Measurements from ENCODE around the gene ACAD11.

ACAD11 gene

DNA sequence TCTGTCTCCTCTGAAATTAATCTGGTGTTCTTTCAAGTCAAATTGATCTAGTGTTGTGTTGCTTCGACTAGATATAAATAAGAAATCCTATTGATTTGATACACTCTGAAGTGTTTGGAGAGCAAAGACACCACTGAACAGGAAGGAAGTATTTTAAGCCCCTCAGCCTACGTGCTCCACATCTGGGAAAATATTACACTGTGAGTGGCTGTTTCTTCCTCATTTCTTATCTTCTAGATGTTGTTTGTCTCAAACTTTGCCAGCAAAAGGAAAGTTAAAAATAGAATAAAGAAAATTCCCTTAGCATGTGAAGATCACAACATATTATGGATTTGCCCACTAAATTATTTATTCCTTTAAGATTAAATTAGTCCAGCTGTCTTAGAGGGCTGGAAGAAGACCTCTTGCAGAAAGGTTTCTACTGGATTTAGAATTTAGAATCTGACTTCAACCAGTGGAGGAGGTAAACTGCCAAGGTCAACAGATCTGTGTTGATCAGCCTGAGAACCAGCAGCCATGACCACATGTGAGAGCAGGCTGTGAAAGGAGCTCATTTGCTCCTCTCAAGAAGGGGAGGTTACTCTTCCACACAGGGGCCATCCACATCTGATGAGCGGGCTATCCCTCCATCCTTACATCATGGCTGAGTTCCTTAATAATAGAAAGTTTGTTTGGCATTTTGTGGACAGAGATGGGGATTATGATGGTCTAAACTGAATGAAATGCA is 108.9 kb downstream of the ACAD11 start:
- no peak for ATAC-seq

DNA sequence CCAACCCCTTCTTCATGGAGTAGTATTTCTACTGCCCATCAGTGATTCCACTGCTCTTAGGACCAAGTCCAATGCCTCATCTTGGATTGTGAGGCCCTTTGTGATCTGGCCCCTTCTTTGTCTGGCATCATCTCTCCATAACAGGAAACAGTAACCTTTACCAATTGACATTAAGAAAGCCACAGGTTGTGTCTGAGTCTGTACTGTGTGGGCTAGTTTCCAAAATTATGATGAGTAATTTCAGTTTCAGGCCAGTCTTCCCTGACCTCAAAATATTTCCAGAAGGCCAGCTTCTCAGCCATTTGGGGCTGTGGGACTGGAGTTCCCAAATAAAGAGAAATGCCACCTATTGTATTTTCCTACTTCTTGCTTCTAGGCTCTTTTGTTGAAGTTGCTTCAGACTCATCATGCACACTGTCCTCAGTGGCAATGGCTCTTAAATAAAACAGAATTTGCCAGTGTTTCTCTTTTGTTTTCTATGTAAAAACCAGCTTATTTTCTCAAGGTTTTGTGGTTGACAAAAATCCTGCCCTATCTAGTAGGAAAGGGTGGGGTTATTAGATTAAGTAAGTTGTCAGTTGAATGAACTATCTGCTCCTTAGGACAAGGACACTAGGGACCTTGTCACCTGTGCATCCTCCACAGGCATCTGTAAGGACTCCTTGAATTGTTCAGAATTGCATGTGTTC is 109.6 kb downstream of the ACAD11 start:
- peak; percentile 62 to 78 for ATAC-seq

DNA sequence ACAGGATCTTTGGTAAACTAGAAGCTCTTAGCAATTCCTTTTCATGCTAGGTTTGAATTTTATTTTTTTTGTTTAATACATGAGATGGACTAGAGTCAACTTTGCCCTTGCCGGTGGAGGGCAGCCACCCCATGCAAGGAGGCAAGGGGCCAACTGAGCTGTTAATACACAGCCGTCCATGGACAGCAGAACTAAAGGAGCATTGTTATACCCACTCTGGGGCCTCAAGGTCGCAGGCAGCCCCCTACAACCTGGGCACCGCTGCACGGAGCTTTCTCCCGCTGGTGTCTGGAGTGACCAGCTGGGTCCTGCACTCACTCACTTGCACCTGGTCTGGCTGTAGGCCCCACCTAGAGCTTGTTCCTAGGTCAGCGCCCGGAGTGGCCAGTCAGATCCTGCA is 110.4 kb downstream of the ACAD11 start:
- no peak for ATAC-seq

- no peak for ATAC-seq
These were observed 114.1 kb downstream of the ACAD11 start for GRCh38 chr3:132545471-132545870.

DNA sequence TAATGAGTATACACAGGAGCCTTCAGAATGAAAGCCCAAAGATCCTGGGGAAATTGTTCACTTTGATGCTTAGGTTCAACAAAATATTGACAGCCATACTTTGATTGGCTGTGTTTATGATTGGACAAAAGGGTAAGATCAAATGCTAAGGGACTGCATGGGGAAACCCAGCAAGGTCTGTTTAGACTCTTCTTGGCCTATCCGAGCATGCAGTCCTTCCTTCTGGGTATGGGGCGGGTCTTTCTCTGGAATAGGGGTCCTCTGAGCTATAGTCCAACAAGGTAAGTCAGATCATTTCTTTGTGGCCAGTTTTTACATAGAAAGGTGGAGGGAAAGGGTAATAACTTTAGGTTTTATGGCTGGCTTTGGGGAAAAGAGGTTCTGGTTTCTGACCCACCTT is 115.5 kb downstream of the ACAD11 start:
- no peak for ATAC-seq

DNA sequence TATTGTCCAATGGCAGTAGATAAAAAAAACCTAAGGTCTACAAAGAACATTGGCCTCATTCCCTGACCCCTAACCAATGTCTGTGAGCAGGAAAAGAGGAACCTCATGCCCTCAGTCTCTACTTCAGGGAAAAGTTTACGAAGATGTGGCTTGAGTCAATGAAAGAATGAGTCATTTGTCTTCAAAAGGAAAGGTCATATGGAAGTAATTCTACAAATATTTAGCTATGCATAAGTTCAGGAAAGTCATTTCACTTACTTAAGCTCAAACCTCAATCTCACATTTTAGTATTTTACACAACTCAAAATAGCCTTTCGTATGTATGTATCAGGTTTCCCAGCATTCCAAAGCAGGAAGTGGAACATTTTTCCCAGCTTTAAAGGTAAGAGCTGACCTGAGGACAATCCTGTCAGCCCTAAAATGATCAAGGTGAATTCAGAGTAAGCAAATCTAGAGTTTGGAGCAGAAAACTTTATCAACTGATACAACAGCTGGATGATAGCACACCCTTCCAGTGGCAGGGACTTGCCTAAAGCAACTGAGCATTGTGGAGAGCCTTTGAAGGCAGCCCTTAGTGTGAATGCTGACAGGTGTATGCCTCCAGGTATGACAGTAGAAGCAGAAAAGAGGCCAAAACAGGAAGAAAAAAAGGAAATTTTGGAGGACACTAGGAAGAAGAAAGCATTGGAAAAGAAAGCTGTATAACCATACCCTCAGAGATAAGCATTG is 116.4 kb downstream of the ACAD11 start:
- peak; percentile 31 to 44 for ATAC-seq

DNA sequence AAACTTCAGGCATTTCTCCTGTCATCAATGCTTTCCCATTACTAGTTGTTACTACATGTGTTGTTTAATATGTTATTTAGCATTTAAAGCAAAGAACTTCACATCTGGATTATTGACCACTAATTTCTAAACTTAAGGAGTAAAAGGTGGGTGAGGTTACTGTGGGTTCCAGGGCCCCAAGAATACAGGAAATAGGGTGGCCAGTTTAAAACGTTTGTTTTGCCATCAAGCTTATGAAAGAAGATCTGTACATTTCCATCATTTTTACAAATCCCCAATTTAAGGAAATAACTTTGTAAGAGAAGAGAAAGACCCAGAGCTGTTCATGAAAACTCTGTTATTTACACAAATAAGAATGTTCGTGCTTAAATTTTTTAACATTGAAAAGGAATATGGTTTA is 117.0 kb downstream of the ACAD11 start:
- ATAC-seq = no peak

GRCh38 chr3:132539681-132540080 is 119.9 kb downstream of the ACAD11 start:
- no peak for ATAC-seq

GRCh38 chr3:132538072-132538471 is 121.5 kb downstream of the ACAD11 start:
- ATAC-seq = no peak

GRCh38 chr3:132537297-132537696 is 122.3 kb downstream of the ACAD11 start:
- no peak for ATAC-seq

DNA sequence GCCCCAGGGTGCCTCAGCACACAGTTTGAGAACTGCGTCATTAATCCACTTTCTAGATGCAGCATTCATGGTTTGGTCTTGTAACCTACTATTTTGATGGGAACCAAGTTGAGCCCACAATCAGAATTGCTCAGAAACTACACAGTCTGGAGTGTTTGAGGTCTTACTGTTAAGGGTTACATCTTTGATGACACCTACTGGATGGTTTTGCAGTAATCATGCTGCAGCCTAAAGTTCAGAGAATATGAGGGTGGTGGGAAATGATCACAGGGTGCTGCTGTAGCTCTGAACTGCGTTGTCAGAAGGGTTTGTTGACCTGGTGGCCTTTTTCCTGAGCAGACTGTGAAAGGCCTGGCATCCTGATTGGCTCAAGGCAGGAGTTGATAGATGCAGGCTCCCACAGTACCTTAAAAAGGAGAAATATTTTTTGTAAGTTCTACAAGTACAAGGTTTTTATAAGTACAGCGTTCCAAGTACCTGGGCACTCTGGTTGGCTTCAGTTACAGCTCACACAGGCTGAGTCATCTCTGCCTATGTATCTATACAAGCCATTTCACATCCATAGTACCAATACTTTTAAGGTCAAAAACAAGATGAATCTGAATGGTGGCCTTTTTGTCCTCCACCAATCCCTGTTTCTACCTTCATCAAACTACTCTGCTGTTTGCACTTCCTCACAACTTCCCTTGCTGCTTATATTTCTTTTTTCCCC is 123.0 kb downstream of the ACAD11 start:
- ATAC-seq = no peak

GRCh38 chr3:132535575-132536441 is 123.8 kb downstream of the ACAD11 start:
- ATAC-seq = peak; percentile 41 to 67

DNA sequence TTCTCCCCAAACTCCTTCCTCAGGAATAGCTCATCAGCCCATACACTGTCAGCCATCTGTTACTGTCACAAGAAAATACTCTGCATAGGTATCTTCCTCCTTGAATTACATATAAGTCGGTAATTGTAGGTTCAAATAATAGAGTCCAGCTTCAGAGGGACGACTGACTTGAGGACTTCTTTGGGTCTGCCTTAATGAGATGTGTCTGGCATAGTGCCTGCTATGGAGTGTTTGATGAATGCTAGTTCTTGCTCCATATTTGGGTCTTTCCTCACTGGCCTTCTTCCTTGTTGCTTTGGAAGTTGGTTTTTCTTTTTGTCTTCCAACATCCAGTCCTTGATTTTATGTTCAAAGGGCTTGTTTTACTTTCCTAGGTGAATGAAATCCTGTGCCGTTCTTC is 129.0 kb downstream of the ACAD11 start:
- ATAC-seq = no peak

- peak; percentile 65 to 73 for ATAC-seq
These were observed 137.3 kb downstream of the ACAD11 start for GRCh38 chr3:132522353-132522752.

DNA sequence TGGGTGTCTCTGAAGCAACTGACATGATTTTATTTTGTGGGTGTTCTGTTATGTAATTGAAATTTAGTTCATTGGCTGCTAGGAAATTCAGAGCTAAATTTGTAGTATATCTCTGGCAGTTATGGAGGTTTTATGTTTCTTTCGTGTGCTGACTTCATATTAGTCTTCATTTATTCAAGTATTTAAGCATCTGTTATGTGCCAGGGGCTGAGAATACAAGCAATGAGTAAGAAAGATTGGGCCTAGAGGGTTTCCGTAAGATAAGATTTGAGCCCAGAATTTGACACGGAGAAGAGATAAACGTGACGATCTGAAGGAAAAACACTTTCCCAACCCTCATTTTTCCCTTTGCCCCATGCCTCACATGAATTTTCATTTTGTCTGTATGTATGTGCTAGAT is 137.7 kb downstream of the ACAD11 start:
- ATAC-seq = no peak

GRCh38 chr3:132519914-132520313 is 139.7 kb downstream of the ACAD11 start:
- ATAC-seq = no peak

DNA sequence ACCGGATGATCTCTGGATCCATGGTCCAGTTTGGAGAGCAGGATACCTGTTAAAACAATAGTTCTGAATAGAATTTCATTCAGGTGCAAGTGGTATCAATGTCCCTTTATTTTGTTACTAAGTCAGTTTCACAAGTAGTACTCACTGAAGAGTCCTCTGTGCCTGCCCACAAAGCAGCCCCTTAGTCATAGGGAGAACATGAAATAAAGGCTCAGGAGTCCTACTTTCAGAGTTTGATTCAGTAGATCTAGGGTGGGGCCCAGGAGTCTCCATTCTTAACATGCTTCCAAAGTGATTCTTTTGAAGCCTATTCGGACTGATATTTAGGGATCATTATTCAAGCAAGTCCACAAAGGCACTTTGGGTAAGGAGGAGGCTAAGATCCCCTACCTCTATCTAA is 142.3 kb downstream of the ACAD11 start:
- peak in 1 of 2 donors; percentile 43 for ATAC-seq

DNA sequence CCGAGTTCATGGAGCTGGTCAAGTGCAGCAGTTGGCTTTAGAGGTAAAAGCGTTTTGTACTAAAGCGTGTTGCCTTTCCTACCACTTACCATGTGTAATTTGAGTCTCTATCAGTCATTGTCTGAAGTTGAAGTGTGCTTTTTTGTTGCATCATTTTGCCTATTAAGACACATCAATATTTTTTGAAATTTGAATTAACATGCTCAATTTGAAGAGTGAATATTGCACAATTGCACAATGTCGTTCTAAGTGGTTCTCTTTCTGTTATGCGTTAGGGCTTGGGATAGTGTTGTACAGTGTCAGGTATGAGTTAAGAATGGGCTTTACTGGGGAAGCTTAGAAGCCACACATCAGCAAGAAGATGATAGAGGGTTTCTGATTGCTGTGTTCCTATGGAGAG is 146.6 kb downstream of the ACAD11 start:
- no peak for ATAC-seq

- ATAC-seq = no peak
These were observed 150.1 kb downstream of the ACAD11 start for GRCh38 chr3:132509506-132509905.

- no peak for ATAC-seq
These were observed 150.5 kb downstream of the ACAD11 start for GRCh38 chr3:132509096-132509495.
